GM21737 (cell line): ENCODE results near the gene UBE2E2.

Experiments
- ATAC-seq: cut with Tn5 transposase; IDR thresholded peaks from one replicate; pipeline ENCODE4 v1.9.1; 2021; ENCODE audit warnings: mild to moderate bottlenecking, moderate library complexity; ENCODE audit not compliant: unreplicated experiment

The UBE2E2 gene

GRCh38 chr3:23376516-23377248 is 173.6 kb downstream of the UBE2E2 start:
- ATAC-seq = no peak

GRCh38 chr3:23377928-23378672 is 175.0 kb downstream of the UBE2E2 start:
- no peak for ATAC-seq

GRCh38 chr3:23383875-23384274 is 180.7 kb downstream of the UBE2E2 start:
- no peak for ATAC-seq

- no peak for ATAC-seq
Measured at GRCh38 chr3:23385327-23385726, 182.2 kb downstream of the UBE2E2 start.

- ATAC-seq = no peak
Measured at GRCh38 chr3:23387286-23387918, 184.3 kb downstream of the UBE2E2 start.

- ATAC-seq = no peak
Measured at GRCh38 chr3:23389089-23389488, 186.0 kb downstream of the UBE2E2 start.

GRCh38 chr3:23389686-23390085 is 186.6 kb downstream of the UBE2E2 start:
- ATAC-seq = no peak

GRCh38 chr3:23390446-23390845 is 187.3 kb downstream of the UBE2E2 start:
- no peak for ATAC-seq

GRCh38 chr3:23390989-23391553 is 187.9 kb downstream of the UBE2E2 start:
- no peak for ATAC-seq

- ATAC-seq = no peak
Measured at GRCh38 chr3:23395115-23395514, 192.0 kb downstream of the UBE2E2 start.

GRCh38 chr3:23396746-23397145 is 193.6 kb downstream of the UBE2E2 start:
- no peak for ATAC-seq

- no peak for ATAC-seq
Measured at GRCh38 chr3:23399221-23399620, 196.1 kb downstream of the UBE2E2 start.

GRCh38 chr3:23402728-23403492 is 199.8 kb downstream of the UBE2E2 start:
- no peak for ATAC-seq

- no peak for ATAC-seq
Measured at GRCh38 chr3:23404246-23404645, 201.1 kb downstream of the UBE2E2 start.

GRCh38 chr3:23405081-23405480 is 202.0 kb downstream of the UBE2E2 start:
- ATAC-seq = peak; percentile 48

GRCh38 chr3:23406601-23407000 is 203.5 kb downstream of the UBE2E2 start:
- no peak for ATAC-seq

- no peak for ATAC-seq
Measured at GRCh38 chr3:23418026-23418425, 214.9 kb downstream of the UBE2E2 start.

- ATAC-seq = no peak
Measured at GRCh38 chr3:23421811-23422516, 218.8 kb downstream of the UBE2E2 start.

- no peak for ATAC-seq
Measured at GRCh38 chr3:23422517-23422851, 219.4 kb downstream of the UBE2E2 start.

- ATAC-seq = no peak
Measured at GRCh38 chr3:23425410-23425809, 222.3 kb downstream of the UBE2E2 start.
